ENCODE measurements around the gene PLEKHA1. TPM values are rescaled to one million over a fixed set of nuclear protein-coding genes. Genes with fewer than 3 reads are reported as not detected.

The PLEKHA1 gene
- total RNA-seq, 2 donors from 2014 or later, result 22.3 to 46.8 TPM

- peaks cover 0 to 6% of the 10 kb centered on the region in 2 donors for H3K4me1 ChIP-seq (ENCODE audit: control insufficient read depth in 1 of 2, low read depth in 2 of 2)
- TF ChIP-seq CTCF (IDR thresholded peaks at IDR 0.05), result no peak
- peaks cover 16% of the 10 kb centered on the region for H3K36me3 ChIP-seq
- H3K27ac ChIP-seq, result no peak overlapping the region
- no peak overlapping the region for H3K4me3 ChIP-seq
- no peaks in the 10 kb centered on the region for H3K9me3 ChIP-seq
- ATAC-seq (ENCODE audit: insufficient number of reproducible peaks, low FRiP score, low read depth), result no peak
- no peak for DNase-seq (ENCODE audit: low spot score)
- H3K27me3 ChIP-seq (replicated peaks; ENCODE audit: insufficient read depth), result no peaks in the 10 kb centered on the region
These were observed 38.8 kb downstream of the PLEKHA1 start for GRCh38 chr10:122413327-122413726.

DNA sequence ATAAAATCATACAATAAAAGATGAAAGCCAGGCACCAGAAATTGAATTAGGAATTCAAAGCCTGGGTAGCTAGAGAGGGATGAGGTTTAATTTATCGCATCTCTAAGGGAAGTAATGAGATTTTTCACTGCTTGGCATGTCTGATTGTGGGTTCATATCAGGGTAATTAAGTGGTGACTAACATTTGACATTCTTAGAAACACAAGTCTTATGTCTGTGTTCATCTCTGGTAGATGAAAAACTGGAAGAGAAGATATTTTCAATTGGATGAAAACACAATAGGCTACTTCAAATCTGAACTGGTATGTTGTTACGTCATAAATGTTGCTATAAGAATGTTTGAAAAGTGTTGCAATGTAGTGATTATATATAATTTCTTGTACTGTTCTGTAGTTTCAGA, 43.2 kb downstream of the PLEKHA1 start:
- peaks cover 22 to 24% of the 10 kb centered on the region in 2 donors for H3K4me1 ChIP-seq (ENCODE audit: control insufficient read depth in 1 of 2, low read depth in 2 of 2)
- H3K27ac ChIP-seq, result no peak overlapping the region
- no peaks in the 10 kb centered on the region for H3K9me3 ChIP-seq
- peaks cover 16% of the 10 kb centered on the region for H3K36me3 ChIP-seq
- ATAC-seq (ENCODE audit: insufficient number of reproducible peaks, low FRiP score, low read depth) (no peak), DNase-seq (ENCODE audit: low spot score) (no peak)
- TF ChIP-seq CTCF (IDR thresholded peaks at IDR 0.05), result no peak
- no peak overlapping the region for H3K4me3 ChIP-seq
- no peaks in the 10 kb centered on the region for H3K27me3 ChIP-seq (replicated peaks; ENCODE audit: insufficient read depth)

GRCh38 chr10:122419016-122419415, 44.5 kb downstream of the PLEKHA1 start:
- no peak for DNase-seq (ENCODE audit: low spot score)
- no peak overlapping the region for H3K27ac ChIP-seq
- peaks cover 10% of the 10 kb centered on the region for H3K36me3 ChIP-seq
- H3K4me1 ChIP-seq (ENCODE audit: control insufficient read depth in 1 of 2, low read depth in 2 of 2), result peaks cover 22 to 24% of the 10 kb centered on the region in 2 donors
- H3K4me3 ChIP-seq, result no peak overlapping the region
- no peaks in the 10 kb centered on the region for H3K9me3 ChIP-seq
- no peak for ATAC-seq (ENCODE audit: insufficient number of reproducible peaks, low FRiP score, low read depth)
- no peak for TF ChIP-seq CTCF (IDR thresholded peaks at IDR 0.05)
- H3K27me3 ChIP-seq (replicated peaks; ENCODE audit: insufficient read depth), result no peaks in the 10 kb centered on the region

GRCh38 chr10:122419876-122420623, 45.5 kb downstream of the PLEKHA1 start:
- Histone ChIP-seq H3K27me3 (replicated peaks; ENCODE audit: insufficient read depth) (no peaks in the 10 kb centered on the region), H3K36me3 (peaks cover 10% of the 10 kb centered on the region), H3K9me3 (no peaks in the 10 kb centered on the region), H3K27ac (peak overlapping the region; percentile 27 to 39), H3K4me3 (no peak overlapping the region), H3K4me1 (ENCODE audit: control insufficient read depth in 1 of 2, low read depth in 2 of 2) (peaks cover 22 to 24% of the 10 kb centered on the region in 2 donors)
- no peak for ATAC-seq (ENCODE audit: insufficient number of reproducible peaks, low FRiP score, low read depth)
- no peak for TF ChIP-seq CTCF (IDR thresholded peaks at IDR 0.05)
- peak; percentile 7 for DNase-seq (ENCODE audit: low spot score)

GRCh38 chr10:122420624-122421007, 46.1 kb downstream of the PLEKHA1 start:
- peaks cover 10% of the 10 kb centered on the region for H3K36me3 ChIP-seq
- no peak for ATAC-seq (ENCODE audit: insufficient number of reproducible peaks, low FRiP score, low read depth)

More at GRCh38 chr10:122420624-122421007, 46.1 kb downstream of the PLEKHA1 start:
- Histone ChIP-seq H3K4me1 (ENCODE audit: control insufficient read depth in 1 of 2, low read depth in 2 of 2) (peaks cover 22 to 24% of the 10 kb centered on the region in 2 donors), H3K9me3 (no peaks in the 10 kb centered on the region), H3K4me3 (no peak overlapping the region), H3K27ac (peak overlapping the region; percentile 27 to 39), H3K27me3 (replicated peaks; ENCODE audit: insufficient read depth) (no peaks in the 10 kb centered on the region)
- no peak for TF ChIP-seq CTCF (IDR thresholded peaks at IDR 0.05)
- DNase-seq (ENCODE audit: low spot score), result no peak
